GM23248 (cell line): ENCODE data around the gene PTPRN2. TPM values are rescaled to one million over a fixed set of nuclear protein-coding genes. Genes with fewer than 3 reads are reported as not detected.

Source experiments
- DNase-seq: peaks from one replicate; pipeline ENCODE4 v3.0.0-alpha.2; 2015
- H2AFZ ChIP-seq: fragments of 200-600 bp; sonication (generic); 2 replicates; pipeline ENCODE4 v1.6.1; 2016; ENCODE audit warnings: antibody characterized with exemption
- H3F3A ChIP-seq: fragments of 200-600 bp; sonication (generic); 2 replicates; pipeline ENCODE4 v1.6.1; 2016; ENCODE audit warnings: mild to moderate bottlenecking, antibody characterized with exemption, mixed run types; ENCODE audit not compliant: insufficient read depth
- H3K27ac ChIP-seq: fragments of 200-600 bp; sonication (generic); 2 replicates; pipeline ENCODE4 v1.5.1; 2016; ENCODE audit warnings: mild to moderate bottlenecking
- H3K27me3 ChIP-seq: fragments of 200-600 bp; sonication (generic); replicated peaks from 2 replicates; pipeline ENCODE4 v1.6.1; 2016; ENCODE audit warnings: mild to moderate bottlenecking; ENCODE audit not compliant: insufficient read depth
- H3K36me3 ChIP-seq: fragments of 200-600 bp; sonication (generic); 2 replicates; pipeline ENCODE4 v1.6.1; 2016; ENCODE audit warnings: low read depth, mild to moderate bottlenecking
- H3K4me1 ChIP-seq: fragments of 200-600 bp; sonication (generic); 2 replicates; pipeline ENCODE4 v1.6.1; 2016; ENCODE audit warnings: mild to moderate bottlenecking; ENCODE audit not compliant: insufficient read depth
- H3K4me2 ChIP-seq: fragments of 200-600 bp; sonication (generic); one replicate; pipeline ENCODE4 v1.6.1; 2016; ENCODE audit warnings: mild to moderate bottlenecking; ENCODE audit not compliant: unreplicated experiment
- H3K4me3 ChIP-seq: fragments of 200-600 bp; sonication (generic); 2 replicates; pipeline ENCODE4 v1.5.1; 2016; ENCODE audit warnings: mild to moderate bottlenecking
- H3K79me2 ChIP-seq: fragments of 200-600 bp; sonication (generic); 2 replicates; pipeline ENCODE4 v1.6.1; 2016; ENCODE audit warnings: mild to moderate bottlenecking; ENCODE audit not compliant: insufficient read depth
- H3K9ac ChIP-seq: fragments of 200-600 bp; sonication (generic); 2 replicates; pipeline ENCODE4 v1.6.1; 2016; ENCODE audit warnings: mild to moderate bottlenecking
- H3K9me2 ChIP-seq: fragments of 200-600 bp; sonication (generic); 2 replicates; pipeline ENCODE4 v1.6.1; 2016; ENCODE audit warnings: mixed run types, mild to moderate bottlenecking, moderate library complexity; ENCODE audit not compliant: insufficient read depth
- H3K9me3 ChIP-seq: fragments of 200-600 bp; sonication (generic); one replicate; pipeline ENCODE4 v1.6.1; 2017; ENCODE audit warnings: low read depth
- H4K20me1 ChIP-seq: fragments of 200-600 bp; sonication (generic); 2 replicates; pipeline ENCODE4 v1.6.0; 2016; ENCODE audit not compliant: insufficient read depth
- EZH2 ChIP-seq: fragments of 200-600 bp; sonication (generic); IDR thresholded peaks from 2 replicates; pipeline ENCODE4 v1.6.1; 2018; ENCODE audit warnings: antibody characterized with exemption, mild to moderate bottlenecking; ENCODE audit not compliant: insufficient read depth, poor library complexity, severe bottlenecking
- EZH2phosphoT487 ChIP-seq: fragments of 200-600 bp; sonication (generic); IDR thresholded peaks from 2 replicates; pipeline ENCODE4 v1.6.1; 2018; ENCODE audit warnings: antibody characterized with exemption, moderate library complexity, mild to moderate bottlenecking, low read depth; ENCODE audit not compliant: insufficient read depth
- WGBS, 2 experiments: methylation state at CpG; one replicate each; pipeline ENCODE4 v1.1.6; 2015 to 2017; ENCODE audit warnings: low lambda C conversion rate in 2 of 2, low coverage in 1 of 2; ENCODE audit errors: missing lambda C conversion rate in 2 of 2; 5-methylcytosine and 5-hydroxymethylcytosine counted together
- in situ Hi-C: fragments of 300-500 bp; cut with MboI; formaldehyde crosslinking; loops from 2 replicates; pipeline ENCODE4 v1.15.0; 2020
- polyA plus RNA-seq: library from polyadenylated mRNA; unstranded; fragments of >200 nt; fragmentation: Nextera tagmentation; extraction: Ambion mirVana; gene quantifications from 2 replicates; pipeline ENCODE4 v1.2.1, GENCODE V29; 2016
- total RNA-seq: library from RNA; depleted of rRNA; stranded (reverse); fragments of >200 nt; shearing (Covaris generic); gene quantifications from 2 replicates; pipeline ENCODE4 v1.2.3, GENCODE V29; 2014

The PTPRN2 gene
- total and polyA plus RNA-seq, 2 experiments from 2014 or later = 0.13 TPM; not detected in 1

DNA sequence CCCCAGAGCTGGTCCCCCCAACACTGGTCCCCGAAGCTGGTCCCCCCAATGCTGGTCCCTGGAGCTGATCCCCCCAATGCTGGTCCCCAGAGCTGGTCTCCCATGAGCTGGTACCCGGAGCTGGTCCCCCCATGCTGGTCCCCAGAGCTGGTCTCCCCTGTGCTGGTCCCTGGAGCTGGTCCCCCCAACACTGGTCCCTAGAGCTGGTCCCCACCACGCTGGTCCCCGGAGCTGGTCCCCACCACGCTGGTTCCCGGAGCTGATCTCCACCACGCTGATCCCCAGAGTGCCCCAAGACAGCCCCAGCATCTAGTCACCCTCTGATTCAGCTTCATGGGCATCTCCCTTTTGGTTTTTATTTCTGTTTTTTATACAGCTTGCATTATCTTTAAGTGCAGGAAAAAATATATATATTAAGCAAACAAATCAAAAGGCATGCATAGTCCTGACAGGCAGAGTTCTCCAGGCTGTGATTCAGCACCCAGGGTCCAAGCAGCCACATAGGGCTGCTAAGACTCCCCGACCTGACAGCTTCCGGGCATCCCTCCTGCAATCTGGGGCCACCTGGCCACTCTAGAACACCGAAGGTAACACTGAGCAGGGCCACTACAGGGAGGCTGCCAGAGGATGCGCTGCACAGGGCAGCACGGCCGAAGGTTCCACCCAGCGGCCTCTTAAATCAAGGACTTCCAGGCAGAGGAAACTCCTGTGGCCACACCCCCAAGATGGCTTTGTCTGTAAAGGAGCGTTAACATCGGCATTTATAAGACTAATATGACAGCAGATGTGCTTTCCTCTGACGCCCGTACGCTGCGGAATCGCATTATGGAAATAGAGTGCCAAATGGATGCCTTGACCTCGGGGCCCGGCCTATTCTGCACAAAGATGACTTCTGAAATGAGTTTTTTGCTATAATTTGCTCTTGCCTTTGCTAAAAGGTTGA, 215.0 kb downstream of the PTPRN2 start:
- no peak overlapping the region for H3K4me3 ChIP-seq
- no peaks in the 10 kb centered on the region for H3F3A ChIP-seq
- no peak overlapping the region for H2AFZ ChIP-seq
- no peak for DNase-seq
- no peaks in the 10 kb centered on the region for H3K9me2 ChIP-seq
- no peaks in the 10 kb centered on the region for H3K36me3 ChIP-seq
- H3K27ac ChIP-seq = no peak overlapping the region
- H3K27me3 ChIP-seq = no peaks in the 10 kb centered on the region
- in situ Hi-C loops = no loop called here
- no peak for TF ChIP-seq EZH2phosphoT487
- H3K4me2 ChIP-seq = no peak overlapping the region
- no peaks in the 10 kb centered on the region for H3K9me3 ChIP-seq
- H4K20me1 ChIP-seq = no peaks in the 10 kb centered on the region
- no peaks in the 10 kb centered on the region for H3K4me1 ChIP-seq
- H3K79me2 ChIP-seq = no peaks in the 10 kb centered on the region
- no peak overlapping the region for H3K9ac ChIP-seq
- 30 to 32% methylated on average over 22 to 23 of the region's 23 CpGs for WGBS, 2 experiments

GRCh38 chr7:158371856-158372255, 215.8 kb downstream of the PTPRN2 start:
- Histone ChIP-seq H3K9ac (no peak overlapping the region), H3K4me3 (no peak overlapping the region), H3K27me3 (no peaks in the 10 kb centered on the region), H4K20me1 (no peaks in the 10 kb centered on the region), H3K36me3 (no peaks in the 10 kb centered on the region), H3K9me2 (no peaks in the 10 kb centered on the region), H2AFZ (no peak overlapping the region), H3F3A (no peaks in the 10 kb centered on the region), H3K79me2 (no peaks in the 10 kb centered on the region), H3K4me1 (no peaks in the 10 kb centered on the region), H3K4me2 (no peak overlapping the region), H3K27ac (no peak overlapping the region), H3K9me3 (no peaks in the 10 kb centered on the region)
- in situ Hi-C loops = no loop called here
- no peak for DNase-seq
- TF ChIP-seq EZH2 = no peak
- no peak for TF ChIP-seq EZH2phosphoT487
- WGBS, 2 experiments = 42 to 43% methylated on average over 14 to 17 of the region's 17 CpGs

- Histone ChIP-seq H3K9me3 (no peaks in the 10 kb centered on the region), H3F3A (no peaks in the 10 kb centered on the region), H3K4me2 (no peak overlapping the region), H3K27ac (no peak overlapping the region), H3K36me3 (no peaks in the 10 kb centered on the region), H3K79me2 (no peaks in the 10 kb centered on the region), H2AFZ (no peak overlapping the region), H3K4me3 (no peak overlapping the region), H3K4me1 (no peaks in the 10 kb centered on the region), H3K27me3 (no peaks in the 10 kb centered on the region), H3K9ac (no peak overlapping the region), H3K9me2 (no peaks in the 10 kb centered on the region), H4K20me1 (no peaks in the 10 kb centered on the region)
- in situ Hi-C loops = no loop called here
- no peak for DNase-seq
- TF ChIP-seq EZH2phosphoT487 = no peak
- no peak for TF ChIP-seq EZH2
- WGBS, 2 experiments = 54 to 58% methylated on average over 16 of the region's 16 CpGs
Observed at GRCh38 chr7:158369866-158370265, 217.8 kb downstream of the PTPRN2 start.

DNA sequence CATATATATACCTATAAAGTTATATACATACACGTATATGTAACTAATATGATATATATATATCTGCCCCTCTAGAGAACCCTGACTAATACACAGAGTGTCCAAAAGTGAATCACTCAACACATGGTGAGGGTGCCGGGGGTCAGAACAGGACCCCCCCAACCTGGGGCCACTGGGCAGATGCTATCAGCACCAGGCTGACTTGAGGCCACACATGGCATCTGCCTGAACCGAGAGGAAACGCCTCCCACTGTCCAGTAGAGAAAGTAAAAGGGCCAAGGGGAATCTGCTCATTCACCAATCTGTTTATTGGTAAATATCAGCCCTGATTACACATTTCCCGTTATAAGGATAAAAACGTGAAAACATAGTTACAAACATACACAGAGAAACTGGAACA, 218.3 kb downstream of the PTPRN2 start:
- Histone ChIP-seq H3F3A (no peaks in the 10 kb centered on the region), H2AFZ (no peak overlapping the region), H3K9me3 (no peaks in the 10 kb centered on the region), H3K79me2 (no peaks in the 10 kb centered on the region), H3K9ac (no peak overlapping the region), H3K27me3 (no peaks in the 10 kb centered on the region), H3K4me2 (no peak overlapping the region), H3K27ac (no peak overlapping the region), H4K20me1 (no peaks in the 10 kb centered on the region), H3K9me2 (no peaks in the 10 kb centered on the region), H3K4me1 (no peaks in the 10 kb centered on the region), H3K36me3 (no peaks in the 10 kb centered on the region), H3K4me3 (no peak overlapping the region)
- in situ Hi-C loops = no loop called here
- no peak for DNase-seq
- TF ChIP-seq EZH2phosphoT487 (no peak), EZH2 (no peak)
- WGBS, 2 experiments = 33 to 36% methylated on average over 6 of the region's 6 CpGs
